Measurements from ENCODE around the gene HAPLN1.

The HAPLN1 gene

GRCh38 chr5:83718195-83718825, 2.3 kb downstream of the HAPLN1 start:
- DNase-seq (ENCODE audit: low read depth, low spot score) = peak; percentile 36
- TF ChIP-seq YY1 (IDR thresholded peaks at IDR 0.05; ENCODE audit: insufficient read depth, insufficient read length) (no peak), SUZ12 (IDR thresholded peaks at IDR 0.05; ENCODE audit: extremely low read depth, insufficient read depth, insufficient read length) (no peak), ZNF274 (IDR thresholded peaks at IDR 0.05; ENCODE audit: low read depth, low read length) (no peak)
- no peak overlapping the region for H3K9ac ChIP-seq (ENCODE audit: insufficient read length, low read depth)
- H3K27me3 ChIP-seq (ENCODE audit: insufficient read depth, insufficient read length) = peaks cover 4% of the 10 kb centered on the region
- no peaks in the 10 kb centered on the region for H3K36me3 ChIP-seq (ENCODE audit: insufficient read depth, insufficient read length, low read length)
- no peaks in the 10 kb centered on the region for H3K4me1 ChIP-seq (ENCODE audit: insufficient read depth, insufficient read length)
- no peak overlapping the region for H3K4me3 ChIP-seq (ENCODE audit: insufficient read length, low read depth)
- no peaks in the 10 kb centered on the region for H3K9me3 ChIP-seq (ENCODE audit: insufficient read depth, low read length)

DNA sequence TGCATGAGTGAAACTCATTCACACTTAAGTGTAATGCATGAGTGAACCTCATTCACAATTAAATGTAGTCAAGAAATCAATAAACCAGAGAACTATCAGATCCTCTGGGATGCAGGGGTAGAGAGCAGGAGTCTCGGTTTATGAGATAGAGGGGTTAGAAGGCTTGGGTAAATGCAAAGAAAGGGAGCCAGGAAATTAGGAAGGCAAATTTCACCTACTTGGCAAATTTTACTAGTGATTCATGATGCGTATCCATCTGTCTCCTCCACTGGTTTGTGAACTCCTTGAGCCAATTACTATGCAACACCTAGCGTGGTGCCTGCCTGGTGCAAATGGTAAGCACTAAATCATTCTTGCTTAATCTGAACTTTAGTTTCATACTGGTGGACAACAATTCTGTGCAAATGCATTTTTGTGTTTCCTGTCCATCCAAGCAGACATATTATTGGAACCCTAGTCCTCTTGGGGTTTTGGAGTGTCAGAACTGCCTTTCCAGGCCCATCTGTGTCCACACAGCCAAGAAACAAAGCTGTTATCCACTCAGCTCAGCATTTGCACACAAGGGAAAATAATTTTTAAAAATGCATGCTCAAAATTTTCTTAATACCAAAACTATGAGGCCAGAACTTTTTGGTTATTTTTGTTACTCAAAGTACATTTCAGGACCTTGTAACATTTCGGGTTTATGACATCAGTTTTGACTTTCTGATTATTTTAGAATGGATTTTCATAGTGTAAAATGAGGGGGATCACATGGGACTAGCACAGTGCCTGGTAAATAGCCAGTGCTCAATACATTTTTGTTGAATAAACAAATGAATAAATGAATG, 5.2 kb downstream of the HAPLN1 start:
- H3K36me3 ChIP-seq (ENCODE audit: insufficient read depth, insufficient read length, low read length) = no peaks in the 10 kb centered on the region
- H3K9ac ChIP-seq (ENCODE audit: insufficient read length, low read depth) = no peak overlapping the region
- no peak for DNase-seq (ENCODE audit: low read depth, low spot score)
- no peak for TF ChIP-seq SUZ12 (IDR thresholded peaks at IDR 0.05; ENCODE audit: extremely low read depth, insufficient read depth, insufficient read length)
- TF ChIP-seq YY1 (IDR thresholded peaks at IDR 0.05; ENCODE audit: insufficient read depth, insufficient read length) = no peak
- no peak for TF ChIP-seq ZNF274 (IDR thresholded peaks at IDR 0.05; ENCODE audit: low read depth, low read length)
- H3K27me3 ChIP-seq (ENCODE audit: insufficient read depth, insufficient read length) = no peaks in the 10 kb centered on the region
- no peaks in the 10 kb centered on the region for H3K4me1 ChIP-seq (ENCODE audit: insufficient read depth, insufficient read length)
- H3K4me3 ChIP-seq (ENCODE audit: insufficient read length, low read depth) = no peak overlapping the region
- no peaks in the 10 kb centered on the region for H3K9me3 ChIP-seq (ENCODE audit: insufficient read depth, low read length)

DNA sequence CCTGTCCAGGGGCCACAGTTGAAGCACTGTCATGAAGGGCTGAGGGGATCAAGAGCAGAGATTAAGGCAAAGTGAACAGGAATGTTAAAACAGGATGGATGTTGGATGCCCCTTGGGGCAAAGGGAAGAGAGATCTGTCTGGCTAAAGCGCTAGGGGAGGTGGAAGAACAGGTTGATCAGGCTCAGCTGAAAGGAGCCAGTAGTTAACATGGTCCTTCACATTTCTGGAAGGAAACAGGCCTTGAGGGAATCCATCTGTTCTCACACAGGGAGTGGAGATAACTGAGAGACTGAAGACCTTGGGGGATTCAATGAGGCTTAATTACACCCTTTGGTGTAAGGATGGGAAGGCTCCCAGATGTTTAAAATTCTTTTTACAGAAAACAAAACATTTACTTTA, 5.8 kb downstream of the HAPLN1 start:
- Histone ChIP-seq H3K4me3 (ENCODE audit: insufficient read length, low read depth) (no peak overlapping the region), H3K27me3 (ENCODE audit: insufficient read depth, insufficient read length) (no peaks in the 10 kb centered on the region), H3K9ac (ENCODE audit: insufficient read length, low read depth) (no peak overlapping the region), H3K9me3 (ENCODE audit: insufficient read depth, low read length) (no peaks in the 10 kb centered on the region), H3K4me1 (ENCODE audit: insufficient read depth, insufficient read length) (no peaks in the 10 kb centered on the region), H3K36me3 (ENCODE audit: insufficient read depth, insufficient read length, low read length) (no peaks in the 10 kb centered on the region)
- DNase-seq (ENCODE audit: low read depth, low spot score) = no peak
- TF ChIP-seq YY1 (IDR thresholded peaks at IDR 0.05; ENCODE audit: insufficient read depth, insufficient read length) (no peak), SUZ12 (IDR thresholded peaks at IDR 0.05; ENCODE audit: extremely low read depth, insufficient read depth, insufficient read length) (no peak), ZNF274 (IDR thresholded peaks at IDR 0.05; ENCODE audit: low read depth, low read length) (no peak)

GRCh38 chr5:83711982-83712601, 8.6 kb downstream of the HAPLN1 start:
- Histone ChIP-seq H3K9ac (ENCODE audit: insufficient read length, low read depth) (no peak overlapping the region), H3K36me3 (ENCODE audit: insufficient read depth, insufficient read length, low read length) (no peaks in the 10 kb centered on the region), H3K27me3 (ENCODE audit: insufficient read depth, insufficient read length) (no peaks in the 10 kb centered on the region), H3K4me1 (ENCODE audit: insufficient read depth, insufficient read length) (no peaks in the 10 kb centered on the region), H3K4me3 (ENCODE audit: insufficient read length, low read depth) (no peak overlapping the region), H3K9me3 (ENCODE audit: insufficient read depth, low read length) (no peaks in the 10 kb centered on the region)
- DNase-seq (ENCODE audit: low read depth, low spot score) = no peak
- no peak for TF ChIP-seq ZNF274 (IDR thresholded peaks at IDR 0.05; ENCODE audit: low read depth, low read length)
- no peak for TF ChIP-seq SUZ12 (IDR thresholded peaks at IDR 0.05; ENCODE audit: extremely low read depth, insufficient read depth, insufficient read length)
- TF ChIP-seq YY1 (IDR thresholded peaks at IDR 0.05; ENCODE audit: insufficient read depth, insufficient read length) = no peak

DNA sequence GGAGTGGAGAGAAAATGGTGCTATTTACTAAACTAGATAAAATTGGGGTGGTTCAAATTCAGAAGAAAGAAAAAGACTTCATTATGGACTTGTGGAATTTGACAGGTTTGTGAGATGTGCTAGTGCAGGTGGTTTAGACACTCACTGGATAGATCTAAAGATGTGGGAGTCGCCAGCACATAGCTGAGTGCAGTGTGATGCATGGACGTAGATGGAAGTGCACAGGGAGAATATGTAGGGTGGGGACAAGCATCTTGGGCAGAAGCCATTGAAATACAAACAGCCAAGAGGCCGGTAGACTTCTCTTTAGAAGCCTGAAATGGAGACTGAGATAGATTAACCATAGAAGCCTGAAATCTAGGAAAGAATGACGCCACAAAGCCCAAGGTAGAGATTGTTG, 10.7 kb downstream of the HAPLN1 start:
- Histone ChIP-seq H3K4me1 (ENCODE audit: insufficient read depth, insufficient read length) (no peaks in the 10 kb centered on the region), H3K9ac (ENCODE audit: insufficient read length, low read depth) (no peak overlapping the region), H3K36me3 (ENCODE audit: insufficient read depth, insufficient read length, low read length) (no peaks in the 10 kb centered on the region), H3K4me3 (ENCODE audit: insufficient read length, low read depth) (no peak overlapping the region), H3K27me3 (ENCODE audit: insufficient read depth, insufficient read length) (no peaks in the 10 kb centered on the region), H3K9me3 (ENCODE audit: insufficient read depth, low read length) (no peaks in the 10 kb centered on the region)
- DNase-seq (ENCODE audit: low read depth, low spot score) = no peak
- TF ChIP-seq YY1 (IDR thresholded peaks at IDR 0.05; ENCODE audit: insufficient read depth, insufficient read length) (no peak), ZNF274 (IDR thresholded peaks at IDR 0.05; ENCODE audit: low read depth, low read length) (no peak), SUZ12 (IDR thresholded peaks at IDR 0.05; ENCODE audit: extremely low read depth, insufficient read depth, insufficient read length) (no peak)

DNA sequence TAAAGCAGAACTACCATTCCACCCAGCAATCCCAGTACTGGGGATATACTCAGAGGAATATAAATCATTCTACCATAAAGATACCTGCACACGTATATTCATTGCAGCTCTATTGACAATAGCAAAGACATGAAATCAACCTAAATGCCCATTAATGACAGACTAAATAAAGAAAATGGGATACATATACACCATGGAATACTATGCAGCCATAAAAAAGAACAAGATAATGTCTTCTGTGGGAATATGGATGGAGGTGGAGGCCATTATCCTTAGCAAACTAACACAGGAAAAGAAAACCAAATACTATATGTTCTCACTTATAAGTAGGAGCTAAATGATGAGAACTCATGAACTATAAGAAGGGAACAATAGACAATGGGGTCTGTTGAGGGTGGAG, 12.5 kb downstream of the HAPLN1 start:
- Histone ChIP-seq H3K4me1 (ENCODE audit: insufficient read depth, insufficient read length) (no peaks in the 10 kb centered on the region), H3K4me3 (ENCODE audit: insufficient read length, low read depth) (no peak overlapping the region), H3K27me3 (ENCODE audit: insufficient read depth, insufficient read length) (no peaks in the 10 kb centered on the region), H3K36me3 (ENCODE audit: insufficient read depth, insufficient read length, low read length) (no peaks in the 10 kb centered on the region), H3K9ac (ENCODE audit: insufficient read length, low read depth) (no peak overlapping the region), H3K9me3 (ENCODE audit: insufficient read depth, low read length) (no peaks in the 10 kb centered on the region)
- DNase-seq (ENCODE audit: low read depth, low spot score) = no peak
- TF ChIP-seq YY1 (IDR thresholded peaks at IDR 0.05; ENCODE audit: insufficient read depth, insufficient read length) (no peak), SUZ12 (IDR thresholded peaks at IDR 0.05; ENCODE audit: extremely low read depth, insufficient read depth, insufficient read length) (no peak), ZNF274 (IDR thresholded peaks at IDR 0.05; ENCODE audit: low read depth, low read length) (no peak)

GRCh38 chr5:83703059-83703458, 17.6 kb downstream of the HAPLN1 start:
- Histone ChIP-seq H3K4me1 (ENCODE audit: insufficient read depth, insufficient read length) (no peaks in the 10 kb centered on the region), H3K27me3 (ENCODE audit: insufficient read depth, insufficient read length) (no peaks in the 10 kb centered on the region), H3K9me3 (ENCODE audit: insufficient read depth, low read length) (no peaks in the 10 kb centered on the region), H3K4me3 (ENCODE audit: insufficient read length, low read depth) (no peak overlapping the region), H3K9ac (ENCODE audit: insufficient read length, low read depth) (no peak overlapping the region), H3K36me3 (ENCODE audit: insufficient read depth, insufficient read length, low read length) (no peaks in the 10 kb centered on the region)
- DNase-seq (ENCODE audit: low read depth, low spot score) = no peak
- TF ChIP-seq SUZ12 (IDR thresholded peaks at IDR 0.05; ENCODE audit: extremely low read depth, insufficient read depth, insufficient read length) (no peak), ZNF274 (IDR thresholded peaks at IDR 0.05; ENCODE audit: low read depth, low read length) (no peak), YY1 (IDR thresholded peaks at IDR 0.05; ENCODE audit: insufficient read depth, insufficient read length) (no peak)
